ENCODE measurements around the gene TAF5. TPM values are rescaled to one million over a fixed set of nuclear protein-coding genes. Genes with fewer than 3 reads are reported as not detected.

Gene TAF5
- total and polyA plus RNA-seq, 2 of the 4 experiments (the other 2 are of a cell fraction), result 1.9 to 3.6 TPM

DNA sequence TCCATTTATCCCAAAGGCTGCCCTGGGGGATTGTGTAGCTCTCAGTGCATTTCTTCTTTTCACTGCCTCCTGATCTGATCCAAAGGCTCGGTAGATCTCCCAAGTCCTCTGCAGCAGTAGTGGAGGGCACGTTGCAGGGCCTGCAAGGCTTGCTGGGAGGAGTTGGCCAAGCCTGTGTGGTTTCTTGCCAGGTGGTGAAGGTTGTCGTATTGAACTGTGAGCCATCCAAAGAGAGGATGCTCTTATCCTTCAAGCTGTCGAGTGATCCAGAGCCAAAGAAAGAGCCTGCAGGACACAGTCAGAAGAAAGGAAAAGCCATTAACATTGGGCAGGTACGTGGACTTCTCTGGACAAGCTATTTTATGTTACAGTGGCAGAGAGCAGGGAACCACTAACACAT is 49.8 kb downstream of the TAF5 start:
- TF ChIP-seq CHD1 (IDR thresholded peaks at IDR 0.05; ENCODE audit: low read depth, low read length) (no peak), RCOR1 (IDR thresholded peaks at IDR 0.05; ENCODE audit: insufficient replicate concordance, low read length) (no peak), SMC3 (IDR thresholded peaks at IDR 0.05; ENCODE audit: low read depth, low read length) (no peak), RFX5 (IDR thresholded peaks at IDR 0.05; ENCODE audit: low read depth, low read length) (no peak), RAD21 (IDR thresholded peaks at IDR 0.05; ENCODE audit: low read length) (no peak), BHLHE40 (IDR thresholded peaks at IDR 0.05; ENCODE audit: low read depth, low read length) (no peak), MAZ (IDR thresholded peaks at IDR 0.05; ENCODE audit: borderline replicate concordance, low read depth, low read length) (no peak), POLR2A (IDR thresholded peaks at IDR 0.05; ENCODE audit: low read depth, low read length) (no peak)
- TF ChIP-seq, protein P1, sequence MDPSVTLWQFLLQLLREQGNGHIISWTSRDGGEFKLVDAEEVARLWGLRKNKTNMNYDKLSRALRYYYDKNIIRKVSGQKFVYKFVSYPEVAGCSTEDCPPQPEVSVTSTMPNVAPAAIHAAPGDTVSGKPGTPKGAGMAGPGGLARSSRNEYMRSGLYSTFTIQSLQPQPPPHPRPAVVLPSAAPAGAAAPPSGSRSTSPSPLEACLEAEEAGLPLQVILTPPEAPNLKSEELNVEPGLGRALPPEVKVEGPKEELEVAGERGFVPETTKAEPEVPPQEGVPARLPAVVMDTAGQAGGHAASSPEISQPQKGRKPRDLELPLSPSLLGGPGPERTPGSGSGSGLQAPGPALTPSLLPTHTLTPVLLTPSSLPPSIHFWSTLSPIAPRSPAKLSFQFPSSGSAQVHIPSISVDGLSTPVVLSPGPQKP (IDR thresholded peaks at IDR 0.05; ENCODE audit: borderline replicate concordance, low read depth, low read length), result no peak
- TF ChIP-seq, protein P2, sequence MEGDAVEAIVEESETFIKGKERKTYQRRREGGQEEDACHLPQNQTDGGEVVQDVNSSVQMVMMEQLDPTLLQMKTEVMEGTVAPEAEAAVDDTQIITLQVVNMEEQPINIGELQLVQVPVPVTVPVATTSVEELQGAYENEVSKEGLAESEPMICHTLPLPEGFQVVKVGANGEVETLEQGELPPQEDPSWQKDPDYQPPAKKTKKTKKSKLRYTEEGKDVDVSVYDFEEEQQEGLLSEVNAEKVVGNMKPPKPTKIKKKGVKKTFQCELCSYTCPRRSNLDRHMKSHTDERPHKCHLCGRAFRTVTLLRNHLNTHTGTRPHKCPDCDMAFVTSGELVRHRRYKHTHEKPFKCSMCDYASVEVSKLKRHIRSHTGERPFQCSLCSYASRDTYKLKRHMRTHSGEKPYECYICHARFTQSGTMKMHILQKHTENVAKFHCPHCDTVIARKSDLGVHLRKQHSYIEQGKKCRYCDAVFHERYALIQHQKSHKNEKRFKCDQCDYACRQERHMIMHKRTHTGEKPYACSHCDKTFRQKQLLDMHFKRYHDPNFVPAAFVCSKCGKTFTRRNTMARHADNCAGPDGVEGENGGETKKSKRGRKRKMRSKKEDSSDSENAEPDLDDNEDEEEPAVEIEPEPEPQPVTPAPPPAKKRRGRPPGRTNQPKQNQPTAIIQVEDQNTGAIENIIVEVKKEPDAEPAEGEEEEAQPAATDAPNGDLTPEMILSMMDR (conservative IDR thresholded peaks at IDR 0.05; ENCODE audit: low read depth, low read length), result no peak
- BruUV-seq (replicated peaks), result no TSS peak
- Histone ChIP-seq H2BK15ac (ENCODE audit: low read depth, low read length) (no peak overlapping the region), H3K23ac (ENCODE audit: low read depth, low read length) (no peak overlapping the region), H3K9ac (ENCODE audit: low read depth, low read length) (no peak overlapping the region), H3K27ac (ENCODE audit: insufficient read depth, low read length) (no peak overlapping the region), H3K56ac (ENCODE audit: extremely low read depth, insufficient read depth, low read length) (no peak overlapping the region), H2BK20ac (ENCODE audit: low read depth, low read length) (no peak overlapping the region), H3K9me3 (ENCODE audit: control insufficient read depth, insufficient read depth, low read length) (no peaks in the 10 kb centered on the region), H3K27me3 (ENCODE audit: control insufficient read depth, insufficient read depth, low read length) (no peaks in the 10 kb centered on the region), H3K79me1 (ENCODE audit: low read depth in 1 of 2, low read length in 2 of 2) (0 out of 4 replicates have a peak, but pooled peaks cover 0 to 8% of the 10 kb centered on the region in 2 experiments), H3K14ac (replicated peaks; ENCODE audit: low read depth, low read length) (no peak overlapping the region), H3K4me1 (ENCODE audit: control insufficient read depth, insufficient read depth, low read length) (no peaks in the 10 kb centered on the region), H4K20me1 (ENCODE audit: insufficient read depth, low read length) (no peaks in the 10 kb centered on the region), H4K91ac (ENCODE audit: insufficient read depth, low read depth, low read length) (no peak overlapping the region), H2AFZ (replicated peaks; ENCODE audit: low read length, poor library complexity) (no peak overlapping the region), H3K36me3 (ENCODE audit: control insufficient read depth, insufficient read depth, low read length) (peaks cover 69% of the 10 kb centered on the region), H3K4ac (ENCODE audit: low read depth, low read length) (no peak overlapping the region), H4K5ac (ENCODE audit: low read depth, low read length) (no peak overlapping the region), H3K18ac (ENCODE audit: low read depth, low read length) (no peak overlapping the region), H3K9me1 (ENCODE audit: insufficient read depth, low read length) (no peaks in the 10 kb centered on the region), H3K4me2 (ENCODE audit: low read depth, low read length) (no peak overlapping the region), H2AK9ac (replicated peaks; ENCODE audit: low read depth, low read length, poor library complexity) (no peak overlapping the region), H4K8ac (ENCODE audit: low read depth in 2 of 2, low read length in 2 of 2) (no peak overlapping the region), H2BK120ac (ENCODE audit: low read depth, low read length) (no peak overlapping the region), H2AK5ac (ENCODE audit: low read depth, low read length) (no peak overlapping the region), H3K4me3 (ENCODE audit: insufficient read depth, low read depth, low read length) (no peak overlapping the region), H2BK5ac (ENCODE audit: low read depth, low read length, poor library complexity, severe bottlenecking) (no peak overlapping the region)
- in situ Hi-C loops (cut with MboI; ENCODE audit: low sequenced_read_pairs) (loop anchor here (5.0 kb wide), 1 partner anchor 70 kb away; no protein-coding TSS in a partner anchor), intact Hi-C loops (cut with micrococcal nuclease) (loop anchor here (1.0 to 5.0 kb wide), 2 partner anchors 68 to 175 kb away; no protein-coding TSS in a partner anchor), dilution Hi-C loops (cut with HindIII; ENCODE audit: low sequenced_read_pairs, unreplicated experiment) (no loop called here)
- ChIA-PET POLR2A (ENCODE audit: unreplicated experiment) (no interaction called here), CTCF (no interaction called here)
- no CpG with 5 or more reads among the region's 5 CpGs for WGBS, 2 experiments (ENCODE audit: extremely low coverage in 2 of 2, insufficient read length in 1 of 2)
- ATAC-seq (ENCODE audit: low read depth) (no peak), DNase-seq (no peak)

All from IMR-90 (cell line).